ENCODE data around the gene VPS35.

The VPS35 gene

DNA sequence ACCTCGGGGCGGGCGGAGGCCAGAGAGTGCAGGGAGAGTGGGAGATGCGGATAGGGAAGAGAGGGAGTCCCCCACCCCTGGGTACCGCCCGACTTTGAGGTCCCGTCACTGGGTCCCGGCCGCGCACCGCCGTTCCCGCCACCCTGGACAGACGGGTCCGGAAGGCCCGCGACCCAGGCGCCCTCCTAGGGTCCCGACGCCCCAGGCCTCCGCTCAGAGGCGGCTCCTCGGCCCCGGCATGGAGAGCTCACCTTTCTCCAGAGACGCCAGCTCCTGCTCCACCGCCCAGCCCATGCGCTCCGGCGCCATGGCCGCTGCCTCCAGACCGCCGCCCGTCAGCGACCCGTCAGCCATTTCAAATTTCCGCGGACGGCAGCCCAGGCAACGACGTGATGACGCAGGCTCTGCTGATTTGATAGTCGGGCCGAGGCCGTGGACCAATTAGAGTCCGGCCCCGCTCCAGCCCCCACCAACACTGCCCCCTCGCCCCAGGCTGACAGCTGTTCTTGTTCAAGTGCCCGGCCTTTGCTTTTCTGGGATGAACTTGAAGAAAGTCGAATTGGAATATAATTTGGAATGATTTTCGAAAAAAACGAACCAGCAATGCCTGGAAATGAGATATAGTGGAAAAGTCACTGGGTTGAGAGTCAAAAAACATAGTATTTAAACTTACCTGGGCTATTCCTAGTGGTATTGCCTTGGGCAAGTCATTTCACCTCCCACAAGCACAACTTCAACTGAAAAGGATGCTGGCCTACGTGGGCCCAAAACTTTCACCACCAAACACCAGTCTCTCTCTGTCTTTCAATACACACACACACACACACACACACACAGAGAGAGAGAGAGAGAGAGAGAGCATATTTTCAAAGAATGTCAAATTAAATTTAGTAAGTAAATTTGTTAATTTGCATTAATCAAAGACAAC lies 67.7 kb downstream of the VPS35 start, which contains the start of gene SHCBP1 (continued):
- TF ChIP-seq, protein P1, sequence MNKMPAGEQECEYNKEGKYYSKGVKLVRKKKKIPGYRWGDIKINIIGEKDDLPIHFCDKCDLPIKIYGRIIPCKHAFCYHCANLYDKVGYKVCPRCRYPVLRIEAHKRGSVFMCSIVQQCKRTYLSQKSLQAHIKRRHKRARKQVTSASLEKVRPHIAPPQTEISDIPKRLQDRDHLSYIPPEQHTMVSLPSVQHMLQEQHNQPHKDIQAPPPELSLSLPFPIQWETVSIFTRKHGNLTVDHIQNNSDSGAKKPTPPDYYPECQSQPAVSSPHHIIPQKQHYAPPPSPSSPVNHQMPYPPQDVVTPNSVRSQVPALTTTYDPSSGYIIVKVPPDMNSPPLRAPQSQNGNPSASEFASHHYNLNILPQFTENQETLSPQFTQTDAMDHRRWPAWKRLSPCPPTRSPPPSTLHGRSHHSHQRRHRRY (tag by site-specific recombination; IDR thresholded peaks at IDR 0.05) = no peak
- TF ChIP-seq, protein P2, sequence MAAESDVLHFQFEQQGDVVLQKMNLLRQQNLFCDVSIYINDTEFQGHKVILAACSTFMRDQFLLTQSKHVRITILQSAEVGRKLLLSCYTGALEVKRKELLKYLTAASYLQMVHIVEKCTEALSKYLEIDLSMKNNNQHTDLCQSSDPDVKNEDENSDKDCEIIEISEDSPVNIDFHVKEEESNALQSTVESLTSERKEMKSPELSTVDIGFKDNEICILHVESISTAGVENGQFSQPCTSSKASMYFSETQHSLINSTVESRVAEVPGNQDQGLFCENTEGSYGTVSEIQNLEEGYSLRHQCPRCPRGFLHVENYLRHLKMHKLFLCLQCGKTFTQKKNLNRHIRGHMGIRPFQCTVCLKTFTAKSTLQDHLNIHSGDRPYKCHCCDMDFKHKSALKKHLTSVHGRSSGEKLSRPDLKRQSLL (tag by site-specific recombination; IDR thresholded peaks at IDR 0.05) = peak; percentile 79; the same call in 1 of the 2 replicates
- no peak for TF ChIP-seq ZNF529 (tag by site-specific recombination; IDR thresholded peaks at IDR 0.05; ENCODE audit: insufficient replicate concordance)
- TF ChIP-seq ZNF132 (tag by site-specific recombination; IDR thresholded peaks at IDR 0.05; ENCODE audit: borderline replicate concordance) = no peak
- peak; percentile 81 for TF ChIP-seq YY2 (tag by site-specific recombination; IDR thresholded peaks at IDR 0.05)
- peak; percentile 9; the same call in 1 of the 2 replicates for TF ChIP-seq ZNF677 (tag by site-specific recombination; IDR thresholded peaks at IDR 0.05)
- TF ChIP-seq, protein P3, sequence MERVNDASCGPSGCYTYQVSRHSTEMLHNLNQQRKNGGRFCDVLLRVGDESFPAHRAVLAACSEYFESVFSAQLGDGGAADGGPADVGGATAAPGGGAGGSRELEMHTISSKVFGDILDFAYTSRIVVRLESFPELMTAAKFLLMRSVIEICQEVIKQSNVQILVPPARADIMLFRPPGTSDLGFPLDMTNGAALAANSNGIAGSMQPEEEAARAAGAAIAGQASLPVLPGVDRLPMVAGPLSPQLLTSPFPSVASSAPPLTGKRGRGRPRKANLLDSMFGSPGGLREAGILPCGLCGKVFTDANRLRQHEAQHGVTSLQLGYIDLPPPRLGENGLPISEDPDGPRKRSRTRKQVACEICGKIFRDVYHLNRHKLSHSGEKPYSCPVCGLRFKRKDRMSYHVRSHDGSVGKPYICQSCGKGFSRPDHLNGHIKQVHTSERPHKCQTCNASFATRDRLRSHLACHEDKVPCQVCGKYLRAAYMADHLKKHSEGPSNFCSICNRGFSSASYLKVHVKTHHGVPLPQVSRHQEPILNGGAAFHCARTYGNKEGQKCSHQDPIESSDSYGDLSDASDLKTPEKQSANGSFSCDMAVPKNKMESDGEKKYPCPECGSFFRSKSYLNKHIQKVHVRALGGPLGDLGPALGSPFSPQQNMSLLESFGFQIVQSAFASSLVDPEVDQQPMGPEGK (tag by site-specific recombination; IDR thresholded peaks at IDR 0.05) = peak; percentile 96
- TF ChIP-seq ZNF391 (tag by site-specific recombination; IDR thresholded peaks at IDR 0.05; ENCODE audit: borderline replicate concordance, low read depth) = 0 out of 2 replicates have a peak, but pooled peaks have one; percentile 53
- TF ChIP-seq, protein P4, sequence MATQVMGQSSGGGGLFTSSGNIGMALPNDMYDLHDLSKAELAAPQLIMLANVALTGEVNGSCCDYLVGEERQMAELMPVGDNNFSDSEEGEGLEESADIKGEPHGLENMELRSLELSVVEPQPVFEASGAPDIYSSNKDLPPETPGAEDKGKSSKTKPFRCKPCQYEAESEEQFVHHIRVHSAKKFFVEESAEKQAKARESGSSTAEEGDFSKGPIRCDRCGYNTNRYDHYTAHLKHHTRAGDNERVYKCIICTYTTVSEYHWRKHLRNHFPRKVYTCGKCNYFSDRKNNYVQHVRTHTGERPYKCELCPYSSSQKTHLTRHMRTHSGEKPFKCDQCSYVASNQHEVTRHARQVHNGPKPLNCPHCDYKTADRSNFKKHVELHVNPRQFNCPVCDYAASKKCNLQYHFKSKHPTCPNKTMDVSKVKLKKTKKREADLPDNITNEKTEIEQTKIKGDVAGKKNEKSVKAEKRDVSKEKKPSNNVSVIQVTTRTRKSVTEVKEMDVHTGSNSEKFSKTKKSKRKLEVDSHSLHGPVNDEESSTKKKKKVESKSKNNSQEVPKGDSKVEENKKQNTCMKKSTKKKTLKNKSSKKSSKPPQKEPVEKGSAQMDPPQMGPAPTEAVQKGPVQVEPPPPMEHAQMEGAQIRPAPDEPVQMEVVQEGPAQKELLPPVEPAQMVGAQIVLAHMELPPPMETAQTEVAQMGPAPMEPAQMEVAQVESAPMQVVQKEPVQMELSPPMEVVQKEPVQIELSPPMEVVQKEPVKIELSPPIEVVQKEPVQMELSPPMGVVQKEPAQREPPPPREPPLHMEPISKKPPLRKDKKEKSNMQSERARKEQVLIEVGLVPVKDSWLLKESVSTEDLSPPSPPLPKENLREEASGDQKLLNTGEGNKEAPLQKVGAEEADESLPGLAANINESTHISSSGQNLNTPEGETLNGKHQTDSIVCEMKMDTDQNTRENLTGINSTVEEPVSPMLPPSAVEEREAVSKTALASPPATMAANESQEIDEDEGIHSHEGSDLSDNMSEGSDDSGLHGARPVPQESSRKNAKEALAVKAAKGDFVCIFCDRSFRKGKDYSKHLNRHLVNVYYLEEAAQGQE (tag by site-specific recombination; IDR thresholded peaks at IDR 0.05) = 0 out of 2 replicates have a peak, but pooled peaks have one; percentile 9
- TF ChIP-seq, protein P5, sequence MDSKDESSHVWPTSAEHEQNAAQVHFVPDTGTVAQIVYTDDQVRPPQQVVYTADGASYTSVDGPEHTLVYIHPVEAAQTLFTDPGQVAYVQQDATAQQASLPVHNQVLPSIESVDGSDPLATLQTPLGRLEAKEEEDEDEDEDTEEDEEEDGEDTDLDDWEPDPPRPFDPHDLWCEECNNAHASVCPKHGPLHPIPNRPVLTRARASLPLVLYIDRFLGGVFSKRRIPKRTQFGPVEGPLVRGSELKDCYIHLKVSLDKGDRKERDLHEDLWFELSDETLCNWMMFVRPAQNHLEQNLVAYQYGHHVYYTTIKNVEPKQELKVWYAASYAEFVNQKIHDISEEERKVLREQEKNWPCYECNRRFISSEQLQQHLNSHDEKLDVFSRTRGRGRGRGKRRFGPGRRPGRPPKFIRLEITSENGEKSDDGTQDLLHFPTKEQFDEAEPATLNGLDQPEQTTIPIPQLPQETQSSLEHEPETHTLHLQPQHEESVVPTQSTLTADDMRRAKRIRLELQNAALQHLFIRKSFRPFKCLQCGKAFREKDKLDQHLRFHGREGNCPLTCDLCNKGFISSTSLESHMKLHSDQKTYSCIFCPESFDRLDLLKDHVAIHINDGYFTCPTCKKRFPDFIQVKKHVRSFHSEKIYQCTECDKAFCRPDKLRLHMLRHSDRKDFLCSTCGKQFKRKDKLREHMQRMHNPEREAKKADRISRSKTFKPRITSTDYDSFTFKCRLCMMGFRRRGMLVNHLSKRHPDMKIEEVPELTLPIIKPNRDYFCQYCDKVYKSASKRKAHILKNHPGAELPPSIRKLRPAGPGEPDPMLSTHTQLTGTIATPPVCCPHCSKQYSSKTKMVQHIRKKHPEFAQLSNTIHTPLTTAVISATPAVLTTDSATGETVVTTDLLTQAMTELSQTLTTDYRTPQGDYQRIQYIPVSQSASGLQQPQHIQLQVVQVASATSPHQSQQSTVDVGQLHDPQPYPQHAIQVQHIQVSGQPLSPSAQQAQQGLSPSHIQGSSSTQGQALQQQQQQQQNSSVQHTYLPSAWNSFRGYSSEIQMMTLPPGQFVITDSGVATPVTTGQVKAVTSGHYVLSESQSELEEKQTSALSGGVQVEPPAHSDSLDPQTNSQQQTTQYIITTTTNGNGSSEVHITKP (tag by site-specific recombination; IDR thresholded peaks at IDR 0.05) = peak; percentile 62; the same call in 1 of the 2 replicates
- TF ChIP-seq ZNF133 (tag by site-specific recombination; IDR thresholded peaks at IDR 0.05) = no peak
- no peak for TF ChIP-seq ZNF473 (tag by site-specific recombination; IDR thresholded peaks at IDR 0.05)
- TF ChIP-seq, protein P6, sequence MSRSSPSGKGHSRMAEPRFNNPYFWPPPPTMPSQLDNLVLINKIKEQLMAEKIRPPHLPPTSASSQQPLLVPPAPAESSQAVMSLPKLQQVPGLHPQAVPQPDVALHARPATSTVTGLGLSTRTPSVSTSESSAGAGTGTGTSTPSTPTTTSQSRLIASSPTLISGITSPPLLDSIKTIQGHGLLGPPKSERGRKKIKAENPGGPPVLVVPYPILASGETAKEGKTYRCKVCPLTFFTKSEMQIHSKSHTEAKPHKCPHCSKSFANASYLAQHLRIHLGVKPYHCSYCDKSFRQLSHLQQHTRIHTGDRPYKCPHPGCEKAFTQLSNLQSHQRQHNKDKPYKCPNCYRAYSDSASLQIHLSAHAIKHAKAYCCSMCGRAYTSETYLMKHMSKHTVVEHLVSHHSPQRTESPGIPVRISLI (tag by site-specific recombination; IDR thresholded peaks at IDR 0.05) = no peak
- TF ChIP-seq ZBTB17 (tag by site-specific recombination; IDR thresholded peaks at IDR 0.05) = peak; percentile 25; the same call in 1 of the 2 replicates
- 0 out of 2 replicates have a peak, but pooled peaks have one; percentile 3 for TF ChIP-seq ZNF146 (tag by site-specific recombination; IDR thresholded peaks at IDR 0.05)
- peak; percentile 90 for TF ChIP-seq ZNF335 (tag by site-specific recombination; conservative IDR thresholded peaks at IDR 0.05)
- no peak for TF ChIP-seq ZNF16 (tag by site-specific recombination; IDR thresholded peaks at IDR 0.05; ENCODE audit: low read depth)
- TF ChIP-seq, protein P7, sequence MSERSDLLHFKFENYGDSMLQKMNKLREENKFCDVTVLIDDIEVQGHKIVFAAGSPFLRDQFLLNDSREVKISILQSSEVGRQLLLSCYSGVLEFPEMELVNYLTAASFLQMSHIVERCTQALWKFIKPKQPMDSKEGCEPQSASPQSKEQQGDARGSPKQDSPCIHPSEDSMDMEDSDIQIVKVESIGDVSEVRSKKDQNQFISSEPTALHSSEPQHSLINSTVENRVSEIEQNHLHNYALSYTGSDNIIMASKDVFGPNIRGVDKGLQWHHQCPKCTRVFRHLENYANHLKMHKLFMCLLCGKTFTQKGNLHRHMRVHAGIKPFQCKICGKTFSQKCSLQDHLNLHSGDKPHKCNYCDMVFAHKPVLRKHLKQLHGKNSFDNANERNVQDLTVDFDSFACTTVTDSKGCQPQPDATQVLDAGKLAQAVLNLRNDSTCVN (tag by site-specific recombination; optimal IDR thresholded peaks at IDR 0.05) = peak; percentile 76
- TF ChIP-seq ZBTB20 (tag by site-specific recombination; IDR thresholded peaks at IDR 0.05) = peak; percentile 40; the same call in 1 of the 2 replicates
